ENCODE measurements around the gene IQSEC2.

GRCh38 chrX:53255738-53256191 is 25.6 kb downstream of the IQSEC2 start:
- no peak for TF ChIP-seq CTCF (IDR thresholded peaks at IDR 0.05)
- TF ChIP-seq POLR2A (IDR thresholded peaks at IDR 0.05) = no peak

Measured in heart left ventricle (tissue), 13 donors.